ENCODE results near the gene MYT1.

- TF ChIP-seq CTCF (IDR thresholded peaks at IDR 0.05) (no peak), POLR2A (IDR thresholded peaks at IDR 0.05) (no peak)
Measured at GRCh38 chr20:64238851-64239387, 74.7 kb downstream of the MYT1 start.
